VCaP (cell line): Measurements from ENCODE around the gene SALL3.

Experiments
- H3K27ac ChIP-seq: fragments of 450-650 bp; 2 replicates; pipeline ENCODE4 v1.5.1; 2017
- TF ChIP-seq, protein P1 (sequence below): fragments of 450-650 bp; conservative IDR thresholded peaks from 2 replicates; pipeline ENCODE4 v1.5.1; 2017; ENCODE audit warnings: mild to moderate bottlenecking, moderate library complexity

SALL3 gene

DNA sequence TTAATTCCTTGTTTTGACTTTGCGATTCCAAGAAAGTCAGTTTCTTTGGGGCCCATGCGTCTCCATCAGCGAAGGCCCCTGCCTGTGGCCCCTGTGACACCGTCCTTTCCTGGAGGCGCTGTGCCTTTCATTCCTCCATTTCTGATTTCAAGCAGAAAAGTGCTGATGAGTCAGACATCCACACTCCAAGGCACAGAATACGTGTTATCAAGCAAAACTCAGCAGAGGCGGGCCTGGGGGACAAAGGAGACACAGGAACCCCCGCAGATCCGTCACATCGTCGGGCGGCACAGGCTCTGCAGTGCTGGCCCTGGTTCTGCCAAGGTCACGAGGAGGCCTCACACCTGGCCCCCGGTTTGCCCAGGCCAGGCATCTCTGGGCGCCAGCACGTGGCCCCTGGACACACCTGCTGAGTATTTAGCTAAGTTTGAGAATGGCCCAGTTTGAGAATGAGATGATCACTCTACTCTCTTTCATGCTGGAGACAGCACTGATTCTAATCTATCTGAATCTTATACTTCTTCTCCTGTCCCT, 7.2 kb upstream of the SALL3 start:
- no peak overlapping the region for H3K27ac ChIP-seq
- TF ChIP-seq, protein P1, sequence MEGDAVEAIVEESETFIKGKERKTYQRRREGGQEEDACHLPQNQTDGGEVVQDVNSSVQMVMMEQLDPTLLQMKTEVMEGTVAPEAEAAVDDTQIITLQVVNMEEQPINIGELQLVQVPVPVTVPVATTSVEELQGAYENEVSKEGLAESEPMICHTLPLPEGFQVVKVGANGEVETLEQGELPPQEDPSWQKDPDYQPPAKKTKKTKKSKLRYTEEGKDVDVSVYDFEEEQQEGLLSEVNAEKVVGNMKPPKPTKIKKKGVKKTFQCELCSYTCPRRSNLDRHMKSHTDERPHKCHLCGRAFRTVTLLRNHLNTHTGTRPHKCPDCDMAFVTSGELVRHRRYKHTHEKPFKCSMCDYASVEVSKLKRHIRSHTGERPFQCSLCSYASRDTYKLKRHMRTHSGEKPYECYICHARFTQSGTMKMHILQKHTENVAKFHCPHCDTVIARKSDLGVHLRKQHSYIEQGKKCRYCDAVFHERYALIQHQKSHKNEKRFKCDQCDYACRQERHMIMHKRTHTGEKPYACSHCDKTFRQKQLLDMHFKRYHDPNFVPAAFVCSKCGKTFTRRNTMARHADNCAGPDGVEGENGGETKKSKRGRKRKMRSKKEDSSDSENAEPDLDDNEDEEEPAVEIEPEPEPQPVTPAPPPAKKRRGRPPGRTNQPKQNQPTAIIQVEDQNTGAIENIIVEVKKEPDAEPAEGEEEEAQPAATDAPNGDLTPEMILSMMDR, result no peak

DNA sequence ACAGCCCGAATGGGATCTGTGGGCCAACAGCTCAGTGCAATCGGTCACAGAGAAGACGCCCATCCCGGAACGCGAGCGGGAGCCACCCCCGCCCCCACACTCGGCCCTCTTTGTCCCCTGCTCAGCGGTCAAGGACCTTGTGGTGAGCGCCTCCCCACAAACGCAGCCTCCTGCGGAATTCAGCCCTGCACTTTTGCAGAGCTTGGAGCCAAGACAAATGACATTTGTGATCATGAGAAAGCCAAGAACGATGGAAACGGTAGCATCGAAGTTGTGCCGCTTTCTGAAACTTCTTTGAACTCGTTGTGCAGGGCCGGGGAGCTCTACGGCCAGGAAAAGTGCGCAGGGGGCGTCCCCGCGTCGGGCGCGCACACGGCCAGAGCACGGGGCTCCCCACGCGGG, 6.7 kb upstream of the SALL3 start:
- TF ChIP-seq, protein P1, result no peak
- H3K27ac ChIP-seq, result no peak overlapping the region

DNA sequence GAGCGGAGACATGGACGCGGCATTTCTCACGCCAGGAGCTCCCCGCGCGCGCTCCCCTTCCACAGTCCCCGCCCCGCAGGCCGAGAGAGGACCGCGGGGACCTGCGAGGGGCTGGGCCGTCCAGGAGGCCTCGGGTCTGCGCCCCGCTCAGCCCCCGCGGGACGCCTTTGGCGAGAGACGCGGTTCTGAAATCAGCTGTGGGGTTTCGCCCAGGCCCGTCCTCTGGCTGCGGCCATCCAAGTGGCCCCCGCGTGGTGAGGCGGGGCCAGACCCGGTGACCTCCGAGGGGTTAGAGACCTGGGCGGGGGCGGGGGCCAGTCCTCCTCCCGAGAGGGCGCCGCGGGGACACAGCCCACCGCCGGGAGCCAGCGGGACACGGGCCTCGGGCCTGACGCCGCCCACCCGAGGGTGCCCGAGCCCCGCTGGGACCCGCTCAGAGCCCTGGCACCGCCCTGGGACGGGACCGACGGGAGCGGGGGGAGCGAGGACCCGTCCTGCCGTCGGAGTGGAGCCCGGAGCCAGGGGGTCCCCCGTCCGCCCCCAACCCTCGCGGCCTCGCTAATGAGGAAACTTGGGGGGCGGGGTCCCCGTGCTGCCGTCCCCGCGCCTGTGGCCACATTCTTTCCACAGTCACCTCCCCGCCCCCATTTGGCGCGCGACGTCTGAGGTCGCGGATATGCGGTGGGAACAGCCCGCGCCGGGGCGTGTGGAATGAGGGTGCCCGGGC, 6.1 kb upstream of the SALL3 start:
- TF ChIP-seq, protein P1, result no peak

DNA sequence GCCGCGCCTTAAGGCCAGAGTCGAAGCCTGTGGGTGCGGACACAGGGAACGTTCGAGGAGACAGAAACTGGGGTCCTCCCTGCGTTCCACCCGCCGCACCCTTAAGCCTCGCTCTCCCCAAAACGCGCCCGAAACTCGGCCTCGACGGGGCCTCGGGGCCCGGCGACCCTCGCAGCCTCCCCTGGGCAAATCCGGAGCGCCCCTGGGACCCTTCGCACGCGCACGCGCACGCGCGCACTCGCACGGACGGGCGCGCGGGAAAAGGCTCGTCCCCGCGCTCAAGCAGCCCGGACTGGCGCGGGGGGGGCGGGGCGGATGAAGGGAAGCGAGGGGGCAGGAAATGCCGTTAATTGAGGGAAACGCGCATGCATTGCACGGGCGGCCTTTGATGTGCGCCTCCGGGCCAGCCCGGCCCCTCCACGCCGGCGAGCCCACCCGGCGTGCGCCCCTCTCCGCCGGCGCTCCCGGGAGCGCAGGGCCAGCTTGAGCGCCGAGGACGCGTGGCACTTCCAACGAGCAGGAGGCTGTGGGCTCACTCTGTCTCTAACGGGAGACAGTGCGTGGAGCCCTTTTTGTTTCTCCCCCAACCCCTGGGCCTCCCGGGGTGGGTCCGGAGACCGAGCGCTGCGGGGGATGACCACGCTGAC, 5.4 kb upstream of the SALL3 start:
- H3K27ac ChIP-seq, result peak overlapping the region; percentile 61; the same call in 1 of the 2 replicates
- TF ChIP-seq, protein P1, result no peak

More for the DNA sequence above, 6.1 kb upstream of the SALL3 start:
- peak overlapping the region; percentile 61; the same call in 1 of the 2 replicates for H3K27ac ChIP-seq

DNA sequence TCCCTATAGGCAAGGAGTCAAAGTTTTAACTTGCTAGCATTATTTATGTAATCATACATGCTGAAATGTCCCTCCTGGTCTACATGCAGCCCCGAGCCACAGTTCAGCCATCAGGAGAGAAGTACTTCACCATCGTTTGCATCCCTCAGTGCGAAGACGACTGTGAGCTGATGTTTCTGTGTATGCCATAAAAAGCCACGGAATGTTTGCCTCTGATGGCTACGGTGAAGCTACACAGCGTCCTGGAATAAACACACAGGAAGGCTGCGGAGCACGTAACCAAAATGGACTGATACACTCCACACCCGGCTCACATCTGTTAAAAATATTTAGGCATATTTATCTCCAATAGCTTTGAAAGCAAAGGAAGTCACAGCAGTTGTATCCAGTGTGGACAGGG, 4.3 kb upstream of the SALL3 start:
- TF ChIP-seq, protein P1, result no peak
- peak overlapping the region; percentile 61 for H3K27ac ChIP-seq

DNA sequence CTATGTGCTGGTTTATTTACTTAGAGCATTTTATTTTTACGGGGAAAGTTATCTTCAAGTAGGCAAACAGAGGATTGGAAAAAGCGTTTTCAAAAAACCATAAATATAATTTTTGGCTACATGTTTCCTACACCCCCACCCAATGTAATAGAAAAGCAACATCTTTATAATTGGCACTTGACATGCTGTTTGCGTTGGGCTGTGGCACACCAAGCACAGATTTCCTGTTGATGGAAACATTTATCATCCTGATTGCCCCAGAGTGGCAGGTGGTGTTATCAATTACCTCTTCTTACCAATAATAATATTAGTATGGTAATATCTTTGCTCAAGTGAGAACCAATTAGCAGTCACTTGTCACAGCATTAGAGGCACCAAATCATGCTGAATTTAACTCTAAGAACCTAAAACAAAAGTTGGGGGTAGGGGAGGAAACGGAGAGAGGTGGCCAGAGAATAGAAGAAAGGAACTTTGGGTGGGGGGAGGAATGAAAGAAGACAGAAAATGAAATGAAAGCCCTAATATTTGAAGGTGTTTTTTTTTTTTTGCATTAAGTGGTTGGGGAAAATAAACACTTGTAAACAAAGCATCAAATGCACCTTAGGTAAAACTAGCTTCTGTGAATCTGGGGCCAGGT, 3.8 kb upstream of the SALL3 start:
- peak overlapping the region; percentile 61; the same call in 1 of the 2 replicates for H3K27ac ChIP-seq
- TF ChIP-seq, protein P1, result no peak
